Colonic mucosa (tissue), 4 donors: Measurements from ENCODE around the gene SLC6A20. TPM values are rescaled to one million over a fixed set of nuclear protein-coding genes. Genes with fewer than 3 reads are reported as not detected.

Source experiments
- DNase-seq: peaks from one replicate; pipeline ENCODE4 v3.0.0-alpha.2; 2020
- H3K27ac ChIP-seq: fragments of 200-600 bp; one replicate; pipeline ENCODE4 v1.8.0; 2021
- H3K27me3 ChIP-seq: fragments of 200-600 bp; one replicate; pipeline ENCODE4 v1.8.0; 2021
- H3K36me3 ChIP-seq: fragments of 200-600 bp; one replicate; pipeline ENCODE4 v1.8.0; 2021
- H3K4me1 ChIP-seq: fragments of 200-600 bp; one replicate; pipeline ENCODE4 v1.8.0; 2021; ENCODE audit warnings: mild to moderate bottlenecking
- H3K4me3 ChIP-seq: fragments of 200-600 bp; one replicate; pipeline ENCODE4 v1.8.0; 2021
- H3K9ac ChIP-seq, 2 donors: one replicate each; pipeline ENCODE4 v1.7.0; 2013; ENCODE audit warnings: control low read depth in 2 of 2, low read depth in 2 of 2, low read length in 2 of 2
- H3K9me3 ChIP-seq: fragments of 200-600 bp; one replicate; pipeline ENCODE4 v1.8.0; 2021
- CTCF ChIP-seq: fragments of 200-600 bp; IDR thresholded peaks from one replicate; pipeline ENCODE4 v1.8.0; 2022; ENCODE audit warnings: antibody characterized with exemption, mild to moderate bottlenecking
- intact Hi-C: fragments of 100-400 bp; cut with DNase I; formaldehyde crosslinking; loops from one replicate; pipeline ENCODE4 v1.14.1; 2022
- total RNA-seq, 2 donors: library from RNA; stranded (reverse); fragmentation: NEBNext Ultra II Directional in 1 of 2; extraction: Animal tissue kit (Norgen Biotek cat#: 25700) in 1 of 2; gene quantifications; one replicate each; pipeline ENCODE4 v1.2.1, GENCODE V29; 2021
- donor health status: healthy.
- donor health status: DM: no; HTN: no; CAD: no.
- donor health status: DM: no; HTN: no; CAD: no.

The SLC6A20 gene
- total RNA-seq, 2 donors from 2014 or later: 4.2 to 4.4 TPM

GRCh38 chr3:45742461-45743089 is 53.8 kb downstream of the SLC6A20 start:
- intact Hi-C loops: no loop called here
- Histone ChIP-seq H3K9ac (no peak overlapping the region), H3K27ac (no peak overlapping the region), H3K4me1 (no peaks in the 10 kb centered on the region), H3K36me3 (peaks cover 17% of the 10 kb centered on the region), H3K27me3 (no peaks in the 10 kb centered on the region), H3K4me3 (no peak overlapping the region), H3K9me3 (no peaks in the 10 kb centered on the region)
- TF ChIP-seq CTCF: no peak
- no peak for DNase-seq

GRCh38 chr3:45741742-45742460 is 54.4 kb downstream of the SLC6A20 start:
- H3K9ac ChIP-seq: no peak overlapping the region
- TF ChIP-seq CTCF: no peak
- DNase-seq: no peak
- peaks cover 19% of the 10 kb centered on the region for H3K36me3 ChIP-seq
- H3K27me3 ChIP-seq: no peaks in the 10 kb centered on the region
- no peak overlapping the region for H3K27ac ChIP-seq
- no peaks in the 10 kb centered on the region for H3K4me1 ChIP-seq
- H3K9me3 ChIP-seq: no peaks in the 10 kb centered on the region
- H3K4me3 ChIP-seq: no peak overlapping the region
- intact Hi-C loops: no loop called here

- Histone ChIP-seq H3K9me3 (no peaks in the 10 kb centered on the region), H3K27me3 (no peaks in the 10 kb centered on the region), H3K36me3 (peaks cover 19% of the 10 kb centered on the region), H3K9ac (no peak overlapping the region), H3K27ac (no peak overlapping the region), H3K4me3 (no peak overlapping the region), H3K4me1 (no peaks in the 10 kb centered on the region)
- DNase-seq: no peak
- TF ChIP-seq CTCF: no peak
- intact Hi-C loops: no loop called here
These were observed 55.1 kb downstream of the SLC6A20 start for GRCh38 chr3:45741247-45741646.

GRCh38 chr3:45739991-45740390 is 56.3 kb downstream of the SLC6A20 start:
- intact Hi-C loops: no loop called here
- peaks cover 19% of the 10 kb centered on the region for H3K36me3 ChIP-seq

GRCh38 chr3:45737234-45737633 is 59.1 kb downstream of the SLC6A20 start:
- no peak overlapping the region for H3K4me3 ChIP-seq
- H3K36me3 ChIP-seq: peaks cover 19% of the 10 kb centered on the region
- H3K4me1 ChIP-seq: no peaks in the 10 kb centered on the region
- TF ChIP-seq CTCF: no peak
- H3K27ac ChIP-seq: no peak overlapping the region
- DNase-seq: no peak
- no peaks in the 10 kb centered on the region for H3K9me3 ChIP-seq
- H3K27me3 ChIP-seq: no peaks in the 10 kb centered on the region
- intact Hi-C loops: no loop called here
- H3K9ac ChIP-seq: no peak overlapping the region

More at GRCh38 chr3:45739991-45740390, 56.3 kb downstream of the SLC6A20 start:
- no peak overlapping the region for H3K27ac ChIP-seq
- H3K4me3 ChIP-seq: no peak overlapping the region
- no peak for TF ChIP-seq CTCF
- H3K4me1 ChIP-seq: no peaks in the 10 kb centered on the region
- H3K9me3 ChIP-seq: no peaks in the 10 kb centered on the region
- DNase-seq: no peak
- H3K27me3 ChIP-seq: no peaks in the 10 kb centered on the region
- no peak overlapping the region for H3K9ac ChIP-seq
